Activated CD4-positive, alpha-beta T cell treated with anti-CD3 and anti-CD28 coated beads, Interleukin-2, amount 50 U/mL, for 4 hours (primary cell): ENCODE results near the gene SPX.

Experiments used
- DNase-seq, 2 experiments: peaks; one replicate each; pipeline ENCODE4 v3.0.0-alpha.2; 2020

Gene SPX

GRCh38 chr12:21526053-21526452, at the start of gene SPX:
TSS of gene SPX (plus strand) at chr12:21526296. CDS start at chr12:21526473, 177 bp downstream.
- no peak for DNase-seq

DNA sequence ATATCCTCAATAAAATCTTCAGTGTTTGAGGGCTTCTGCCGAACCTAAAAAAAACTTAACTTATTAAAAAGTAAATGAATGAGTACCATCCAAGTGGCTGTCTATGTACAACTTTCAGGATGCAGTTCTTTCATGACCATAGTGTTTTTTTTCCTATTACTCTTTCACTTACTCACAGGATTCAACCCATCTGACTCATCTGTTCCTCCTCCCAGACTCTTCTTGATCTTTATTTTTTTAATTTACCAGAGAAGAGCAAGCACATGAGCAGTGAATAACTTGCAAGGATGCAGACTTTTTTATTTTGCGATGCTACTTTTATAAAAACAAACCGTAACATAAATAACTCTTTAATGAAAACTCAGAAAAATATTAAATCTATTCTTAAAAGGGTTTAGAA, 49.1 kb upstream of the SPX start:
- DNase-seq, result no peak

DNA sequence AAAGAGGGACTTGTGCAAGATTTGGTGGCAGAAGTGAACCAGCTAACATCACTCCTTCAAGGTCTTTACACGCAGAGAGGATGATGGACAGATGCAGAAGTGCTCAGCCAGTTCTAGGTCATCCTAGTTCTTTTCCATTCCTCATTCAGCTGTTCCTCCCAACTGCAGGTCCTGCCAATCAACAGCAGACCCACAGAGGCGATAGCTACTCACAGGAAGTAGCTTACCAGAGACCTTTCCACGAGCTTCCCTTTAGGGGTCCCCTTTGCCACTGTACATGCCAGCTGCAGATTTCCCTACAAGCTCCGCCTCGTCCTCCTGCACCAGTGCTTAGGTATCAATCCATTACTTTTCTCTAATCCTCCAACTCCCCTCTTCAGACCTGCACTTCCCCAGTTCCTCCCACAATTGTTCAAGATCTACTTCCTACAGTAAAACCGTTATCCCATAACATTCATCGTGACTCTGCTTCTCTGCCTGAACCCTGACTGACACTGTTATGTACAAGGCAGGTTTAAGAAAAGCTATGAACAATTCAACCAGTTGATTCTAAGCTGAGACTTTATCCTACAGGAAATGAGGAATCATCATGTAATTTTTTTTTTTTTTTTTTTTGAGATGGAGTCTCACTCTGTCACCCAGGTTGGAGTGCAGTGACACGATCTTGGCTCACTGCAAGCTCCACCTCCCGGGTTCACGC, 47.2 kb upstream of the SPX start:
- no peak for DNase-seq

DNA sequence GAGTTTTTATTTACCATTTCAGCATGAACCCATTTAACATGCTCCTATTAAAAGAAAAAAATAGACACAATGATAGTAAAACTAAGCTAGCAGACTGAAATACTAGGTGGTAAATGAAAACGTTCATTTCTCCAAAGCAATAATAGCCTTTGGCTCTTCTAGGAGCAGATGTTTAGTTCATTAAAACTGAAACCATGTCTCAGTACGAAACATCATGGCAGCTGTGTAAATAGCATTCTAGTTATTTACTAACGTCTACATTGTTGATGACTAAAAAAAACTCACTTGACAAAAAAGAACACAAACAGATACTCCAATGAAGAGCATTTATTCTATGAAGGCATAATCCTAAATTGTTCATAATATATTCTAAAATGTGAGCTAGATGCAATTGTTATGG, 42.6 kb upstream of the SPX start:
- DNase-seq, result no peak

- no peak for DNase-seq
Measured at GRCh38 chr12:21485998-21486397, 40.1 kb upstream of the SPX start.

- DNase-seq, result no peak
Measured at GRCh38 chr12:21499765-21500164, 26.3 kb upstream of the SPX start.

GRCh38 chr12:21500786-21501257, 25.3 kb upstream of the SPX start:
- no peak for DNase-seq

- DNase-seq, result peak; percentile 85 to 87
Measured at GRCh38 chr12:21501258-21502163, 24.6 kb upstream of the SPX start, which contains the start of the genes GOLT1B and RECQL. TSS of gene GOLT1B (plus strand) at chr12:21501789. CDS start at chr12:21501924, 135 bp downstream. TSS of gene RECQL (minus strand) at chr12:21501635. CDS start at chr12:21499570, 2,065 bp downstream.

DNA sequence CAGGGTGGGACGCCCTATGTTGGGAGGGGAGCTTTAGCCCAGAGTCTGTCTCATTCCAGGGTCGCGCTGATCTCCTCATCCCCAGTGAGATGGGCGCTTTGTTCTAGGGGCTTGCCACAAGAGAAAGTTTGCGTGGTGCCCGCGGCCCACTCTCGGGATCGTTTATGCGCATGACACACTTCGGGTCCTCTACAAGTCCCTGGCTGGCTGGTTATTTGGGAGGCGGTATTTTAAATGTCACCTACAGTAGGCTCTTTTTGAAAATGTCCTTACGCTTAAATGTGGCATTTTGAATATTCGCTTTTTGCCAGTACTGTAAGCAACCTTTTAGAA, 24.0 kb upstream of the SPX start:
- DNase-seq, result peak; percentile 30 to 32

GRCh38 chr12:21502872-21503271, 23.2 kb upstream of the SPX start:
- no peak for DNase-seq

DNA sequence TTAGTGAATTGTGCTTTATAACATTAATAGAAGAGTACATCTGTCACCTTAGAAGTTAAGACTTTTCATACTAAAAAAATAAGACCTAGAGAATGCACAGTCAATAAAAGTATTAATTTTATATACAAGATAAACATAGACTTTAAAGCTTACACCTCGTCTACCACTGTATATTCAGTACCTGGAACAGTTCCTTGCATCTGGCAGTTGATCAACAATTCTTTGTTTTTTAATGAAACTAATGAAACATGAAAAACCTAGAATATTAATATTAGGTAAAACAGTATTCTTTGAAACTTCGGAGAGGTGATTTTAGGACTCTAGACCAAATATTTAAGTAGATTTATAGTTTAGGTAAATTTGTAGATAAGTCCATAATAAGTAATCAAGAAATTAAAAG, 20.2 kb upstream of the SPX start:
- no peak for DNase-seq

- no peak for DNase-seq
Measured at GRCh38 chr12:21507849-21508248, 18.2 kb upstream of the SPX start.

GRCh38 chr12:21509768-21510167, 16.3 kb upstream of the SPX start:
- no peak for DNase-seq

GRCh38 chr12:21516281-21516680, 9.8 kb upstream of the SPX start:
- DNase-seq, result no peak

- DNase-seq, result no peak
Measured at GRCh38 chr12:21518451-21518850, 7.6 kb upstream of the SPX start.

DNA sequence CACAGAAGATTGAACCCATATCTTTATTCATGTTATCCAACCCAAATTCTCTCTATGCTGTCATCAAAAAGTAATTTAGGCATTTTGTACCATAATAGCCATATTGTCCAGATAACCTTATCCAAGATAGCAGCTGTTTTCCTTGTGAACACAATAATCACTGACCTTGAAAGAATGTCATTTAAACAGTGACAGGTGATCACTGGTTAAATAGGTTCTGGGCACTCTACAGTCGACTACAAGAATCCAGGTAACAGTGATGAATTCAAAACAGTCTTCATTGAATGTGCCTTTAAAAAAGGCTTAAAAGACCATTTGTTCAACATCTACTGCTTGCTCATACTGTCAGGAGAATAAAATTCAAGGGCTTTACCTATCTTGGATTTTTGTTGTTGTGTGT, 4.6 kb upstream of the SPX start:
- DNase-seq, result no peak

DNA sequence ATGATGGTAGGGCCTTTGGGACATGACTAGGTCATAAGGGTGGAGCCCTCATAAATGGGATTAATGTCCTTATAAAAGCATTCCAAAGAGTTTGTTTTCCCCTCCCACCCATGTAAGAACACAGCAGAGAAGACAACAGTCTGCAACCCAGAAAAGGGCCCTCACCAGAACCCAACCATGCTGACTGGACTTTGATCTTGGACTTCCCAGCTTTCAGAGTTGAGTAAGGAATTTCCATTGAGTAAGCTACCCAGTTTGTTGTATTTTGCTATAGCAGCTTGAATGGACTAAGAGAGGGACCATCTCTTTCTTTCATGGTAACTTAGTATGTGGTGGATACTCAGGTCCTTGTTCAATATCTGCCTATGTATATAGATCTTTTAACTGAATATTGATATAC, 2.9 kb upstream of the SPX start:
- DNase-seq, result no peak

DNA sequence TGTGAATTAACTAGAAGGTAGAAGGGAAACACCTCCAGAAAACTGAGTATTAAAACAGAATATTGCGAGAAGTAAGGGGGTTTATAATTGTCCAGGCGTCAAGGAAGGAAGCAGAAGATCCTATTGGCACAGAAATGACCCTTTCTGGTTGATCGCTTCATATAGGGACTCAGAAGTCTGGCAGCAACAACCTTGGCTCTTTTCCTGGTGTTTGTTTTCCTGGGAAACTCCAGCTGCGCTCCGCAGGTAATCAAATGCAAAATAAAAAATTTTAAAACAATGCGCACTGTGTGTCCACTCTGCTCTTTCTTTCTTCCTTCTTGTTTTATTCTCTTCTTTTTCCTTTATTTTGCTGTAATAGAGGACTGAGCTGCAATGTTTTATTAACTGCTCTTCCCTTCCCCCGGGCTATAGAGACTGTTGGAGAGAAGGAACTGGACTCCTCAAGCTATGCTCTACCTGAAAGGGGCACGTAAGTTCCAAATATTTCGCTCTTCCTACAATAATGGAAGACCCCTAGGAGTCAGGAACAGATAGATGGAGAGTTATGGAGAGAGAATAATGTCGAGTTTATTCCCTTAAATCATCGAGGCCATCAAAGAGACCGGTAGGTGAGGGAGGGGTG, 737 bp downstream of the SPX start:
- no peak for DNase-seq

DNA sequence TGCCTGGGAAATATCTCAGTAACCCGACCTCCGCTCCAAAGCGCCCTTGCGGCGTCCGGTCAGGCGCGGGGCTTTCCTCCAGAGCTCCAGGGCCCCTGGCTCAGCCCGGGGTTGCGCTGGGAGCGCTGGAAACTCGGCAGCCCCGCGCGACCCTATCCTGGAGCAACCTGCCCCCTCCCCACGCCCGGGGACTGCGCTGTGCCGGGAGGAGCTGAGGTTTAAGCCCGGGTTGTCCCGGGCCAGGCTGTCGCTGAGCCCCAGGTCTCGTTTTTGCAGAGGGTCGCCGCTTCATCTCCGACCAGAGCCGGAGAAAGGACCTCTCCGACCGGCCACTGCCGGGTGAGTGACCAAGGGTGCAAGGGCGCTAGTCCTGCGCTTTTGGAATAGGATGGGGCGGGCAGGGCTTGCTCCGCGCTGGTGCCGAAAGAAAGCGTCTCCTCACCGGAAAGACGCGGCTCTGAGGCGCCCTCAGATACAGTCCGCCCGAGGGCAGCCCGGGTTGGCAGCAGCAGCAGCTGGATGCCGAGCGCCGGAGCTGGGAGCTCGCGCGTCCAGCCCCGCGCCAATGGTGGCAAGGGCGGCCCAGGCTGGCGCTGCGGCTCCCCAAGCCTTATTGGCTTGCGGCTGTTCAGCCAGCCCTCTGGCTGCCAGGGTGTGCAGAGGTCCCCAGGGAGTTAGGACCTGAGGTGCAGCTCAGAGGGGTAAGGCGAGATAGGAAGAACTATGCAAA, 1.5 kb downstream of the SPX start:
- DNase-seq, result peak; percentile 34 to 46

- no peak for DNase-seq
Measured at GRCh38 chr12:21528953-21529352, 2.9 kb downstream of the SPX start.

DNA sequence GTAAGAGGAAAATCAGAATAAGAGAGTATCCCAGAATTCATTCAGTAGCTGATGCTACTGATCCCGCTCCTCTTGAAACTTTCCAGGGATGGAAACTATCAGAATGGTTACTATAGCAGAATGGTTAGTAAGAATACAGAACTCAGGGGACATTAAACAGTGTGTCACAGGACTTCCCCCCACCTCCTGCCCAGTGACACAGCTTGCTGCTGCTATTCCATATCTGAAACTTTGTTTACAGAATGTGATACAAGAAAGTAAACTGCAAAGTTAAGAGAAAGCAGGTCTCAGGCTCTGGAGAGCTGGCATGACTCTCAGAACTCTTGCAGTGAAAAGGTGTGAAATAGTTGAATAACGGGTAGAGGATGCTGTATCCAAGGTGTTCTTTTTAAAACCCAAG, 3.4 kb downstream of the SPX start:
- no peak for DNase-seq

DNA sequence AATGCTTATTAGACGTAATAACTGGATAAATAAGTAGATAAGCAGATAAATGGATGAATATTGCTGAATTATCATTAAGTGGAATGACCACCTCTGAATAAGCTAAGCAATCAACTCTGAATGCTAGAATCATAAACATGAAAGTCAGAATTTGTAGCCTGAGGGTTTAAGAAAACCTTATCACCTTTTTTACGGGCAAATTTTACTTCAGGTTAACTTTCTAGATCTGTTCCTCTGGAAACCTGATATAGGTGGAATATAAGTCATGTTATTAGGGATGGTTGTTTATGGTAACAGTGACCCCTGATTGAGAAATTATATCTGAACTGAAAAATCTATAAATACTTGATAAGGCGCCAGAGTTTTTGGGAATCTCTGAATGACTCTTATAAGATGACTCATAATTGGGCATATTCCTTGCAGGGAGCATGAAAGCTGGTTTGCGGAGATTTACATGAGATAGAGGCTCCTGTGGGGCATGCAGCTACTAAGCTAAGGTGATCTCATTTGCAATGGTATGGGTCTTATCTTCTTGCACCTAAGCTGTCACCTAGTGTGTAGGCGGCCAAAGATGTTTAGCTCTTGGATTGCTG, 12.1 kb downstream of the SPX start:
- no peak for DNase-seq
